Measurements from ENCODE around the gene CNTNAP2. TPM values are rescaled to one million over a fixed set of nuclear protein-coding genes. Genes with fewer than 3 reads are reported as not detected.

Gene CNTNAP2
- total RNA-seq, 1 donor from 2014 or later, result 1.9 TPM

- no peak for DNase-seq
Measured at GRCh38 chr7:146296028-146296427, 179.4 kb downstream of the CNTNAP2 start.

GRCh38 chr7:146314962-146315361 lies 198.4 kb downstream of the CNTNAP2 start:
- no peak for DNase-seq

GRCh38 chr7:146319629-146320028 lies 203.0 kb downstream of the CNTNAP2 start:
- no peak for DNase-seq

- DNase-seq, result no peak
Measured at GRCh38 chr7:146321301-146321700, 204.7 kb downstream of the CNTNAP2 start.

GRCh38 chr7:146331369-146331768 lies 214.8 kb downstream of the CNTNAP2 start:
- no peak for DNase-seq

- DNase-seq, result no peak
Measured at GRCh38 chr7:146345251-146345650, 228.7 kb downstream of the CNTNAP2 start.

GRCh38 chr7:146346096-146346495 lies 229.5 kb downstream of the CNTNAP2 start:
- no peak for DNase-seq

- DNase-seq, result no peak
Measured at GRCh38 chr7:146355216-146355615, 238.6 kb downstream of the CNTNAP2 start.

- no peak for DNase-seq
Measured at GRCh38 chr7:146359176-146359575, 242.6 kb downstream of the CNTNAP2 start.

- no peak for DNase-seq
Measured at GRCh38 chr7:146366938-146367337, 250.3 kb downstream of the CNTNAP2 start.

- DNase-seq, result no peak
Measured at GRCh38 chr7:146370171-146370570, 253.6 kb downstream of the CNTNAP2 start.

- no peak for DNase-seq
Measured at GRCh38 chr7:146375170-146375569, 258.6 kb downstream of the CNTNAP2 start.

GRCh38 chr7:146378196-146378595 lies 261.6 kb downstream of the CNTNAP2 start:
- DNase-seq, result no peak

GRCh38 chr7:146387140-146387539 lies 270.5 kb downstream of the CNTNAP2 start:
- DNase-seq, result no peak

GRCh38 chr7:146388928-146389327 lies 272.3 kb downstream of the CNTNAP2 start:
- DNase-seq, result no peak

GRCh38 chr7:146393346-146393745 lies 276.7 kb downstream of the CNTNAP2 start:
- no peak for DNase-seq

GRCh38 chr7:146397141-146397540 lies 280.5 kb downstream of the CNTNAP2 start:
- DNase-seq, result no peak

- DNase-seq, result no peak
Measured at GRCh38 chr7:146401939-146402338, 285.3 kb downstream of the CNTNAP2 start.

GRCh38 chr7:146405737-146406136 lies 289.1 kb downstream of the CNTNAP2 start:
- DNase-seq, result no peak

GRCh38 chr7:146411975-146412374 lies 295.4 kb downstream of the CNTNAP2 start:
- no peak for DNase-seq

GRCh38 chr7:146412781-146413180 lies 296.2 kb downstream of the CNTNAP2 start:
- DNase-seq, result no peak

- no peak for DNase-seq
Measured at GRCh38 chr7:146414373-146414772, 297.8 kb downstream of the CNTNAP2 start.

- no peak for DNase-seq
Measured at GRCh38 chr7:146414937-146415336, 298.3 kb downstream of the CNTNAP2 start.

GRCh38 chr7:146417176-146417575 lies 300.6 kb downstream of the CNTNAP2 start:
- DNase-seq, result no peak

GRCh38 chr7:146423446-146423845 lies 306.8 kb downstream of the CNTNAP2 start:
- DNase-seq, result no peak

Data from skin of body (tissue), 2 donors.